GM21360 (cell line): ENCODE measurements around the gene CABP1.
A peak's percentile ranks its signal among the peaks of the same experiment; 100 is the strongest.
"Not testable (repeated sequence)": the region's sequence is repeated elsewhere in the genome, so short reads cannot be mapped to it uniquely, and the experiment has no call there.

Experiments used
- ATAC-seq: cut with Tn5 transposase; IDR thresholded peaks from one replicate; pipeline ENCODE4 v1.9.1; 2021; ENCODE audit warnings: mild to moderate bottlenecking, moderate library complexity; ENCODE audit not compliant: unreplicated experiment

CABP1 gene

DNA sequence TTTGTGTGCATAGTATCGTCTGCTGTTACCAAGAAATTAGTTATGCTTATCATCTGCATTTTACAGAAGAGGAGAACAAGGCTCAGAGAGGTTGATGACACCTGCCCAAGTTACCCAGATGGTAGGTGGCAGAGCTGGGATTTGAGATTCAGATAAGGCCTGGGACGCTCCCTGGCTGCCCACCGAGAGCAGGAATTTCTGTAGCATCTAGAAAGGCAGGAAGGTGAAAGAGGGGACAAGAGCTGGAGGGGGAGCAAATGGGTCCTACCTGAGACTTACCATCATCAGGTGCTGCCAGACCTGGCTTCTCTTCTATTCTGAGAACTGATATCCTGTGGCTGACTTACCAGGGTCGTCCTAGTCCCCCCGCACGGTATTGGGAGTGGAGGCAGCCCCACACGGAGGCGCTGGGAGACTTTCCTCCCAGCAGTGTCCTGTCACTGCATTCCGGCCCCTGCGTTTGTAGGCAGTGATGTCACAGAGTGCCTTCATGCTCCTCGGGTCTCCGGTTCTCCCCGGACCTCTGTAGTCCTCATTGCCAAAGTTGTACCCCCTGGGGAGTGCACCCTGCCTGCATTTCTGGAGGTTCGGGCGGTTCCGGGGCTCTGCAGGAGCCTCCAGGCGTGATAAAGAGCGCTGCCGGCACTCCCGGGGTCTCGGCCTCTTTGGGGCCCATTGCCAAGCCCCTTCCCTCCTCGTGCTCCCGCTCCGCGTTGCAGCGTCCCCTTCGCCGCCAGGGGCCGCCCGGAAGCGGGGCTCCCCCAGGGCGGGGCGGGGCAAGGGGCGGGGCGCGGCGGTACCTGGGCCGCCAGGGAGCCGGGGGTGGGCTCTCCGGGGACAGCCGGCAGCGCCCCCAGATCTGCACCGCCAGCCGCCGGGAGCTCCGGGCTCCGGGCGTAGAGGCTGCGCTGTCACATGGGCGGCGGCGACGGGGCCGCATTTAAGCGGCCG lies at the start of gene CABP1:
TSS of gene CABP1 (plus strand) at position 856 of the 951 bp plus-strand sequence. CDS start at position 916, 60 bp downstream.
- peak; percentile 53 for ATAC-seq

GRCh38 chr12:120590741-120591407 lies 49.6 kb upstream of the CABP1 start:
- ATAC-seq, result no peak

DNA sequence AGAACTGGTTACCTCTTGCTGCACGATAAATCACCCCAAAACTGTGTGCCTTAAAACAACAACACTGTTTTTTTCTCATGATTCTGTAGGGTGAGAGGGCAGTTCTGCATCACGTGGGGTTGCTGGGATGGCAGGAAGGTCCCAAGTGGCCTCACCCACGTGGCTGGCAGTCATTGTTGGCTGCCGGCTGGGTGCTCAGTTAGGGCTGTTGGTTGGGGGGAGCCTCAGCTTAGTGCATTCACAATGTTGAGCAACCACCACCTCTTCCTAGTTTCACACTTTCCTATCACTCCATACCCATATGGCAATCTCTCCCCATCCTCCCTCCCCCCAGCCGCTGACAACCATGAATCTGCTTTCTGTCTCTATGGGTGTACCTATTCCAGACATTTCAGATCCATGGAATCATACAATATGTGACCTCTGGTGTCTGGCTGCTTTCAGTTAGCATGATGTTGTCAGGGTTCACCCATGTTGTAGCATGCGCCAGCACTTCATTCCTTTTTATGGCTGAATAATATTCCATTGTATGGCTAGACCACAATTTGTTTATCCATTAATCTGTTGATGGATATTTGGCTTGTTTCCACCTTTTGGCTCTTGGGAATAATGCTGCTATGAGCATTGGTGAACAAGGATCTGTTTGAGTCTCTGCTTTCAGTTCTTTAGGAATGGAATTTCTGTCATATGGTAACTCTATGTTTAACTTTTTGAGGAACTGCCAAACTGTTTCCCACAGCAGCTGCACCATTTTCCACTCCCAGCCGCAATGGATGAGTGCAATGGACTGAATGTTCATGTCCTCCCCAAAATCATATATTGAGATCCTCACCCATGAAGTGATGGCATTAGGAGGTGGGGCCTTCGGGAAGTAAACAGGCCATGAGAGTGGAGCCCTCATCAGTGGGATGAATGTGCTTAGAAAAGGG lies 48.0 kb upstream of the CABP1 start:
- no peak for ATAC-seq

GRCh38 chr12:120596901-120597300 lies 43.5 kb upstream of the CABP1 start:
- ATAC-seq, result no peak

- no peak for ATAC-seq
Observed at GRCh38 chr12:120597861-120598260, 42.6 kb upstream of the CABP1 start.

- no peak for ATAC-seq
Observed at GRCh38 chr12:120598674-120599463, 41.6 kb upstream of the CABP1 start.

DNA sequence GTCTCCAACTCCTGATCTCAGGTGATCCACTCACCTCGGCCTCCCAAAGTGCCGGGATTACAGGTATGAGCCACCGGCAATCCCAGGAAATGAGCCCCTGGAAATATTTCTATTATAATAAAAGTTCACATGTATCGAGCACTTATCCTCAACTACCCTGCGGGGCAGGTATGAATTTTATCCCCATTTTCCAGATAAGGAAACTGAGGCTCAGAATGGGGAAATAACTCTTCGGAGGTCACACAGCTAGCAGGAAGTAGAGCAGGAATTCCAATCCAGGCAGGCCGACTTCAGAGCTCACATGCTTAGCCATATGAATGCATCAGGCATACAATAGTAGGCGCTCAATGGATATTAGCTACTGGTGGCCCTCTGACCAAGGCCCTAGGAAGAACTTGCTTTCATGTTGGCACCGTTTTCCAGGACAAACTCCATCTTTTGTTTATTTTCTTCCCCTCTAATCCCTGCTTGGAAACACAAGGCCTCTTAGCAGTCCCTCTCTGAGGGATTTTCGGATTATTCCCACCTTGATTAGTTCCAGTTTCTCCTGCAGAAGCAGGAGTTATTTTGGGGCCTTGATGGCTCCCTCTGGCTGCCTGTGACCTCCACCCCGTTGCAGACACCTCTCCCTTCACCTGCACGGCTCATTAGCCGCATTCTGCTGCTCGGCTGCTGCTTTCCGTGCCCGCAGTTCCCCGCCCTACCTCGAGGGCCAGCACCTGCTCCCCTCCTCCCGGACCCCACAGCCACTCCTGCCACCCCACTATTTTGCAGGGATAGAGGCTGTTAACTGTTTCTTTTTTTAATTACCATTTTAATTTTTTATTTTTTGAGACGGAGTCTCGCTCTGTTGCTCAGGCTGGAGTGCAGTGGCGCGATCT lies 40.5 kb upstream of the CABP1 start:
- no peak for ATAC-seq

DNA sequence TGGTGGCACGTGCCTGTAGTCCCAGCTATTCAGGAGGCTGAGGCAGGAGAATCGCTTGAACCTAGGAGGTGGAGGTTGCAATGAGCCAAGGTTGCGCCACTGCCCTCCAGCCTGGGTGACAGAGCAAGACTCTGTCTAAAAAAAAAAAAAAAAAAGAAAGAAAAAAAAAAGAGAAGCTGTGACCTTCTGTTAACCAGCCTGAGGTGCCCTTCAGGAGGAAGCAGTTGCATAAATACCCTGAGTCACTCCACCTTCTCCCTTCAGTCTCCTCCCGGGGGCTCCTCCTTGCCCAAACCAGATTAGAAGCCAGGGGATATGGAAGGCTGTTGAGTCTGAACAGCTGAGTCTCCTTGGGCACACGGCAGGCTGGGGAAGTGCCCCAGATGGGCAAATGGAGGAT lies 38.0 kb upstream of the CABP1 start:
- not testable (repeated sequence) for ATAC-seq

- no peak for ATAC-seq
Observed at GRCh38 chr12:120610560-120610959, 29.9 kb upstream of the CABP1 start.

- ATAC-seq, result not testable (repeated sequence)
Observed at GRCh38 chr12:120611534-120611933, 28.9 kb upstream of the CABP1 start.

- ATAC-seq, result no peak
Observed at GRCh38 chr12:120614848-120615247, 25.6 kb upstream of the CABP1 start.

- ATAC-seq, result not testable (repeated sequence)
Observed at GRCh38 chr12:120617193-120617592, 23.2 kb upstream of the CABP1 start.

GRCh38 chr12:120617767-120618166 lies 22.7 kb upstream of the CABP1 start:
- not testable (repeated sequence) for ATAC-seq

GRCh38 chr12:120618954-120619615 lies 21.3 kb upstream of the CABP1 start:
- ATAC-seq, result no peak

DNA sequence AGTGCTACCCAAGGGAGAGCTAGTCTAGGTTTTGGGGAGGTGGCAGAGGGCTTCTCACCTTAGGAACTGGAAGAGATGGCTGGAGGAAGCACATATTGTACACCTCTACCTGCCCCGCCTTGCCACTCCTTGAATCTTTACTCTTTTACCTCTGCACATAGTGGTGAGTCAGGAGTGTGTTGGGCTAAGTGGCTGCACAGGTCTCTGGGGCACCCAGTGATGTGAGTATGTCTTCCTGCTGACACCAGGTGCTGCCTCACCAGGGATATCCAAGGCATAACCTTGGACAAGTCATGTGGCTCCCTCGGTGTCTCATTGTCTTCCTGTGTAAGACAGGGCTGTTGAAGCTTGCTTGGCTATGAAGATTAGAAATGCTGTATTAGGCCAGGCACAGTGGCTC lies 19.8 kb upstream of the CABP1 start:
- ATAC-seq, result no peak

GRCh38 chr12:120625557-120626419 lies 14.6 kb upstream of the CABP1 start:
- ATAC-seq, result no peak

- ATAC-seq, result no peak
Observed at GRCh38 chr12:120628919-120629318, 11.5 kb upstream of the CABP1 start.
